HFFc6 (cell line): Measurements from ENCODE around the gene PIGH. TPM values are rescaled to one million over a fixed set of nuclear protein-coding genes. Genes with fewer than 3 reads are reported as not detected.
"Not testable (repeated sequence)": the region's sequence is repeated elsewhere in the genome, so short reads cannot be mapped to it uniquely, and the experiment has no call there.

Experiments
- DNase-seq: peaks from one replicate; pipeline ENCODE4 v3.0.0-alpha.2; 2018
- H3K27ac Mint-ChIP-seq: 2 replicates; pipeline ENCODE4 v1.8.0; 2020; ENCODE audit warnings: mild to moderate bottlenecking, mixed read lengths
- H3K27me3 Mint-ChIP-seq: 2 replicates; pipeline ENCODE4 v1.8.0; 2021; ENCODE audit warnings: mild to moderate bottlenecking, moderate library complexity, mixed read lengths; ENCODE audit not compliant: insufficient read depth
- H3K36me3 Mint-ChIP-seq: 2 replicates; pipeline ENCODE4 v1.8.0; 2021; ENCODE audit warnings: low read depth, mixed read lengths
- H3K4me1 Mint-ChIP-seq: 2 replicates; pipeline ENCODE4 v1.8.0; 2020; ENCODE audit warnings: low read depth, mixed read lengths
- H3K4me3 Mint-ChIP-seq: 2 replicates; pipeline ENCODE4 v1.8.0; 2020; ENCODE audit warnings: mild to moderate bottlenecking, moderate library complexity, mixed read lengths
- H3K9me3 Mint-ChIP-seq: 2 replicates; pipeline ENCODE4 v1.8.0; 2020; ENCODE audit warnings: mild to moderate bottlenecking, mixed read lengths
- CTCF ChIP-seq: fragments of 200-600 bp; sonication (generic); IDR thresholded peaks from 2 replicates; pipeline ENCODE4 v1.5.0; 2021; ENCODE audit warnings: antibody characterized with exemption, mild to moderate bottlenecking
- total RNA-seq, 6 experiments: library from RNA; stranded (reverse); fragmentation: NEBNext Ultra II Directional; extraction: Animal tissue kit (Norgen Biotek cat#: 25700); gene quantifications; 2 replicates in 1 of 6; 3 replicates in 5 of 6; pipeline ENCODE4 v1.2.3, GENCODE V29; 2021

PIGH gene
- total RNA-seq, 6 experiments from 2014 or later: 6.3 to 9.3 (median 7.8) TPM

DNA sequence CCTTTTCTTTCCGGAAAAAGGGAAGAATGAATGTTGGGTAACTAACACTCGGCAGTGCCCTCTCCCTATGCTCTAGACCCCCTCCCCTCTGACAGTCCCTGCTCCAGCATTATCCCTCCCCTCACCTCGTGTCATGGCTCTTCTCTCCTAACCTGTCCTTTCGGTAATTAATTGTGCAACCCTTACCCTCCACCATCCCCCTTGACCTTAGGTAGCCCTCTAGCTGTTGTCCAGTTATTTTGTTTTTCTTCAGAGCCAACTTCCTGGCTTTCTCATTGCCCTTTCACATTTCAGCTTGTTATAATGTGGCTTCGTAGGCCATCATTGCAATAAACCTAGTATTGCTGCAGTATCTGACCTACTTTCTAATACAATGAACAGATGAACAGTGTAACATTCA, 30.9 kb upstream of the PIGH start:
- no peak for TF ChIP-seq CTCF
- Mint-ChIP-seq H3K27ac (no peak overlapping the region), H3K4me3 (no peak overlapping the region), H3K4me1 (no peaks in the 10 kb centered on the region), H3K27me3 (peaks cover 5% of the 10 kb centered on the region), H3K9me3 (no peaks in the 10 kb centered on the region), H3K36me3 (no peaks in the 10 kb centered on the region)
- DNase-seq: no peak

DNA sequence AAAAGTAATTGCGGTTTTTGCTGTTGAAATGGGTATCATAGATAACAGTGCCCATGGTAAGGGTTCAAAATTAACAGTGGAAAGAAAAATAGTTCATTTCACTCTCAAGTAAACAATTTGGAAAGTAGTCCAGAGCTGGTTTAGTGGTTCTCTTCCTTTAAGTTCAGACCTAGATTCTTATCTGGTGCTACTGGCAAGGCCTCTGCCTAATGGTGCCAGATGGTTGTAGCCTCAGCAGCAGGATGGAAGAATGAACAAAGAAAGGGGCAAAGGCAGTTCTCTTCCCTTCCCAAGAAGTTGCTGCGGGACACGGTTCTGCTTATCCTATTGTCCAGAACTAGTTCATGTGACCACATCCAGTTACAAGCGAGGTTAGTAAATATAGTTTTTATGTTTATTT, 30.1 kb upstream of the PIGH start:
- H3K9me3 Mint-ChIP-seq: no peaks in the 10 kb centered on the region
- peaks cover 5% of the 10 kb centered on the region for H3K27me3 Mint-ChIP-seq
- DNase-seq: no peak
- no peak for TF ChIP-seq CTCF
- no peak overlapping the region for H3K4me3 Mint-ChIP-seq
- no peak overlapping the region for H3K27ac Mint-ChIP-seq
- H3K4me1 Mint-ChIP-seq: no peaks in the 10 kb centered on the region
- H3K36me3 Mint-ChIP-seq: no peaks in the 10 kb centered on the region

- no peak for TF ChIP-seq CTCF
- no peak for DNase-seq
- Mint-ChIP-seq H3K4me3 (no peak overlapping the region), H3K4me1 (peaks cover 10% of the 10 kb centered on the region), H3K9me3 (no peaks in the 10 kb centered on the region), H3K27me3 (peaks cover 5% of the 10 kb centered on the region; the same call in 1 of the 2 replicates), H3K36me3 (no peaks in the 10 kb centered on the region), H3K27ac (no peak overlapping the region)
Measured at GRCh38 chr14:67627519-67627918, 27.5 kb upstream of the PIGH start.

DNA sequence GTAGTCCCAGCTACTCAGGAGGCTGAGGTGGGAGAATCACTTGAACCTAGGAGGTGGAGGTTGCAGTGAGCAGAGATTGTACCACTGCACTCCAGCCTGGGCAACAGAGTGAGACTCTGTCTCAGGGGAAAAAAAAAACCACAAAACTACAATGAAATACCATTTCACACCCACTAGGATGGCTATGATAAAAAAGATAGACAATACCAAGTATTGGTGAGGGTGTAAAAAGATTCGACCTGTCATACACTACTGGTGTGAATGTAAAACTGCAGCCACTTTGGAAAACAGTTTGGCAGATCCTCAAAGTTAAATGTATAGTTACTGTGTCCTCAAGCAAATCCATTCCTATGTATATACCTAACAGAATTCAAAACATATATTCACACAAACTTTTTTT, 26.1 kb upstream of the PIGH start:
- H3K36me3 Mint-ChIP-seq, H3K27me3 Mint-ChIP-seq, DNase-seq, H3K9me3 Mint-ChIP-seq, H3K27ac Mint-ChIP-seq, H3K4me3 Mint-ChIP-seq: not testable (repeated sequence)
- H3K4me1 Mint-ChIP-seq: peaks cover 18% of the 10 kb centered on the region

DNA sequence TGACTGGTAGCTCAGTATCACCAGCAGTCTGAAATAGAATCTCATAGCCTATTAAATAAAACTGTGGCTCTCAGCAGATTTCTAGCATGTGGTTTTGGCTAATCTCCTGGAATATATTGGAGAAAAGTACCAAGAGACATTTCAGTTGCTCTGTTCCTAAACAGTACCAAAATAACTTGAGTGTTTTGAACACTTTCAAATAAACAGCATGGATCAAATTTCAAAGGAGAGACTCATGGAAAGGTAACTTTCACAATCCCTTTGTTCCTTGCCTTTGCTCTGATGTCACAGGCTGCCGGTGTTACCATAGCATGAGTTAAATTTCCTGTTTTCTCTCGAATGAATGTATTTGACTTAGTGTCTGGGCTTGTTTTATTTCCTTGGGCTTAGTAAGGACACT, 23.0 kb upstream of the PIGH start:
- no peaks in the 10 kb centered on the region for H3K36me3 Mint-ChIP-seq
- TF ChIP-seq CTCF: no peak
- H3K27me3 Mint-ChIP-seq: peaks cover 3% of the 10 kb centered on the region; the same call in 1 of the 2 replicates
- peak overlapping the region; percentile 89 for H3K27ac Mint-ChIP-seq
- H3K4me1 Mint-ChIP-seq: peaks cover 41% of the 10 kb centered on the region
- no peaks in the 10 kb centered on the region for H3K9me3 Mint-ChIP-seq
- H3K4me3 Mint-ChIP-seq: peak overlapping the region; percentile 56
- DNase-seq: no peak

DNA sequence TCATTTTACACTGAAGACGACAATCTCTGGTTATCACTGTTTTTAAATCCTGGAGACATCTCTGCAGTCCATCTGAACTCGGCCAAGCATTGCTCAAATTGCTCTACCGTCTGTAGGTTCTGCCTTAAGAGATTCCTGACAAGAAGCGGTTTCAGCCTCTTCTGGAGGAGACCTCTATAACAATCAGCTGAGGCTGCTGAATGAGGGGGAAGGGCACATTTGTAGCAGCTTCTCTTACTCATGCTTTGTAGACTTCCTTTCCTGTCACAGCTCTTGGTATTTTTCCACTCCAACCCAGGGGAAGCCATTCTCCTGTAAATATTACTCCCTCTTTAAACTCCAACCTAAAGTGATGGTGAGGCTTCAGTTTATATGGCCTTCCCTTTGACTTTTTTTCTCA, 22.6 kb upstream of the PIGH start:
- peak; percentile 81 for DNase-seq
- no peaks in the 10 kb centered on the region for H3K9me3 Mint-ChIP-seq
- H3K27ac Mint-ChIP-seq: peak overlapping the region; percentile 89
- no peak for TF ChIP-seq CTCF
- peaks cover 41% of the 10 kb centered on the region for H3K4me1 Mint-ChIP-seq
- no peaks in the 10 kb centered on the region for H3K36me3 Mint-ChIP-seq
- peaks cover 3% of the 10 kb centered on the region; the same call in 1 of the 2 replicates for H3K27me3 Mint-ChIP-seq
- H3K4me3 Mint-ChIP-seq: peak overlapping the region; percentile 56
